Neural cell (in vitro differentiated cells): ENCODE measurements around the gene DMKN.

ENCODE experiments used
- CTCF ChIP-seq: fragments of 450-650 bp; IDR thresholded peaks from 2 replicates; pipeline ENCODE4 v1.5.1; 2014; ENCODE audit warnings: antibody characterized with exemption, mild to moderate bottlenecking, moderate library complexity; ENCODE audit not compliant: poor library complexity, severe bottlenecking
- POLR2AphosphoS5 ChIP-seq: IDR thresholded peaks from 2 replicates; pipeline ENCODE4 v1.6.1; 2012
- REST ChIP-seq: IDR thresholded peaks from 2 replicates; pipeline ENCODE4 v1.6.1; 2012; ENCODE audit warnings: borderline replicate concordance
- TAF1 ChIP-seq: IDR thresholded peaks from 2 replicates; pipeline ENCODE4 v1.6.1; 2012; ENCODE audit warnings: low read depth

GRCh38 chr19:35474104-35474503 lies 39.3 kb downstream of the DMKN start:
- TF ChIP-seq CTCF (no peak), TAF1 (no peak), POLR2AphosphoS5 (no peak), REST (no peak)
